ENCODE measurements around the gene FGF8. TPM values are rescaled to one million over a fixed set of nuclear protein-coding genes. Genes with fewer than 3 reads are reported as not detected.

The FGF8 gene
- total RNA-seq, 1 donor from 2014 or later = not detected

- intact Hi-C loops (cut with DNase I) = loop anchor here (10.0 kb wide), 1 partner anchor 175 kb away; no protein-coding TSS in a partner anchor
- peak overlapping the region; percentile 40 to 49 for H3K4me3 ChIP-seq
- H3K9me3 ChIP-seq = no peaks in the 10 kb centered on the region
- H3K4me1 ChIP-seq = peaks cover 73% of the 10 kb centered on the region
- no peak overlapping the region for H3K27ac ChIP-seq
- no peak for TF ChIP-seq POLR2A (IDR thresholded peaks at IDR 0.05)
- peak in 1 of 2 donors; percentile 13 for TF ChIP-seq POLR2AphosphoS5 (IDR thresholded peaks at IDR 0.05; ENCODE audit: insufficient read depth in 1 of 2, low read depth in 1 of 2)
- TF ChIP-seq CTCF (IDR thresholded peaks at IDR 0.05) = peak; percentile 40 to 64 (median 58)
- peaks cover 8% of the 10 kb centered on the region for H3K27me3 ChIP-seq
- no peaks in the 10 kb centered on the region for H3K36me3 ChIP-seq
- DNase-seq (ENCODE audit: extremely low spot score in 2 of 2) = no peak
These were observed 3.8 kb upstream of the FGF8 start for GRCh38 chr10:101779544-101780186.

GRCh38 chr10:101778781-101779543 is 3.0 kb upstream of the FGF8 start:
- TF ChIP-seq CTCF (IDR thresholded peaks at IDR 0.05) (no peak), POLR2AphosphoS5 (IDR thresholded peaks at IDR 0.05; ENCODE audit: insufficient read depth in 1 of 2, low read depth in 1 of 2) (no peak), POLR2A (IDR thresholded peaks at IDR 0.05) (no peak)
- no peak overlapping the region for H3K27ac ChIP-seq
- intact Hi-C loops (cut with DNase I) = loop anchor here (10.0 kb wide), 1 partner anchor 174 kb away; no protein-coding TSS in a partner anchor
- no peak for DNase-seq (ENCODE audit: extremely low spot score in 2 of 2)
- no peaks in the 10 kb centered on the region for H3K36me3 ChIP-seq
- H3K4me3 ChIP-seq = peak overlapping the region; percentile 40 to 49
- peaks cover 73% of the 10 kb centered on the region for H3K4me1 ChIP-seq
- peaks cover 8% of the 10 kb centered on the region for H3K27me3 ChIP-seq
- no peaks in the 10 kb centered on the region for H3K9me3 ChIP-seq

- Histone ChIP-seq H3K27ac (no peak overlapping the region), H3K36me3 (no peaks in the 10 kb centered on the region), H3K4me3 (no peak overlapping the region), H3K4me1 (peaks cover 70% of the 10 kb centered on the region), H3K27me3 (peaks cover 8% of the 10 kb centered on the region), H3K9me3 (no peaks in the 10 kb centered on the region)
- DNase-seq (ENCODE audit: extremely low spot score in 2 of 2) = no peak
- intact Hi-C loops (cut with DNase I) = loop anchor here (10.0 kb wide), 1 partner anchor 173 kb away; no protein-coding TSS in a partner anchor
- no peak for TF ChIP-seq CTCF (IDR thresholded peaks at IDR 0.05)
- no peak for TF ChIP-seq POLR2A (IDR thresholded peaks at IDR 0.05)
These were observed 2.4 kb upstream of the FGF8 start for GRCh38 chr10:101778151-101778780.

- DNase-seq (ENCODE audit: extremely low spot score in 2 of 2) = no peak
- no peaks in the 10 kb centered on the region for H3K36me3 ChIP-seq
- H3K27me3 ChIP-seq = peaks cover 8% of the 10 kb centered on the region
- H3K27ac ChIP-seq = no peak overlapping the region
- TF ChIP-seq POLR2AphosphoS5 (IDR thresholded peaks at IDR 0.05; ENCODE audit: insufficient read depth in 1 of 2, low read depth in 1 of 2) = no peak
- TF ChIP-seq CTCF (IDR thresholded peaks at IDR 0.05) = no peak
- no peak for TF ChIP-seq POLR2A (IDR thresholded peaks at IDR 0.05)
- no peak overlapping the region for H3K4me3 ChIP-seq
- intact Hi-C loops (cut with DNase I) = loop anchor here (10.0 kb wide), 1 partner anchor 173 kb away; no protein-coding TSS in a partner anchor
- H3K4me1 ChIP-seq = peaks cover 65% of the 10 kb centered on the region
- no peaks in the 10 kb centered on the region for H3K9me3 ChIP-seq
These were observed 1.8 kb upstream of the FGF8 start for GRCh38 chr10:101777619-101778145.

All from vagina (tissue), 2 donors.